ENCODE data around the gene DYRK3. TPM values are rescaled to one million over a fixed set of nuclear protein-coding genes. Genes with fewer than 3 reads are reported as not detected.

The DYRK3 gene
- total RNA-seq, 1 donor from 2014 or later, result 26.6 TPM

DNA sequence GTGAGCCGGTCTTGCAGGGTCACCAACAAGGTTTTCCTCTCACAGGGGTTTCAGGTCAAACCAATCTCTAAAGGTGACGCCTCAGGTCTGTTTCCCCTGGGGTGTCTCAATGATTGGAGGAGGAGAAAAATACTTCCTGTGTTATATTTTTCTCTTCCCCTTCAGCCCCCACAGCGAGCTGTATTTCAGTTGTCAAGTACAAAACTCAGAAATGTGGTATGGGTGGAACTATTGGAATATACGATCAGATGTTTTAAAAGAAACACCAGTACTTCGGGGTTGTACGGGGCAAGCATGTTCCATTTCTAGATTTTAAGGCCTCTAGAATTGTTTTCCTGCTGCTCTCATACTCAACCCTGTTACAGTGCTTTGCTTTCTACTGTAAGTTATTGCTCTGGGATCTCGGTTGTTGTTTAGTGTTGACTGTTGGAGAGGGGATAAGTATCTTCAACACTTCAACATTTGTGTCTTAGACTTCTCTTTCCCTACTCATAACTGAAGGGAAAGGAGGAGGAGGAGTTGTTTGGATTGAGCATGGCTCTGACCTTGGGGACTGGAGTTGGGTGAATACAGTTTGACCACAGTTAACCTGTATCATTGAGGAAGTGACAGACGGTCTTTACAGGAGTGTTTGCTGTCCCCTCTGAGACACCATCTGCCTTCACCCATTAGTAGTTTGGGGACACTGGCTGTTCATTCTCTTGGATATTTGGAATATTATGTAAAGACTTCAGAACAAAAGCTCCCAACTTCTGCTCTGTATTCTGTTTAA is 51.3 kb downstream of the DYRK3 start:
- Histone ChIP-seq H3K4me3 (peak overlapping the region; percentile 85), H3K36me3 (no peaks in the 10 kb centered on the region), H3K9me3 (replicated peaks) (no peaks in the 10 kb centered on the region), H3K27me3 (ENCODE audit: low read depth) (no peaks in the 10 kb centered on the region), H3K4me1 (peaks cover 77% of the 10 kb centered on the region), H3K27ac (replicated peaks) (peak overlapping the region; percentile 97)
- no peak for TF ChIP-seq CTCF (IDR thresholded peaks at IDR 0.05; ENCODE audit: borderline replicate concordance)
- no peak for DNase-seq
- intact Hi-C loops (cut with micrococcal nuclease), result no loop called here

GRCh38 chr1:206687251-206687914 is 52.0 kb downstream of the DYRK3 start:
- intact Hi-C loops (cut with micrococcal nuclease), result no loop called here
- no peak for TF ChIP-seq CTCF (IDR thresholded peaks at IDR 0.05; ENCODE audit: borderline replicate concordance)
- Histone ChIP-seq H3K27ac (replicated peaks) (peak overlapping the region; percentile 97), H3K36me3 (no peaks in the 10 kb centered on the region), H3K9me3 (replicated peaks) (no peaks in the 10 kb centered on the region), H3K4me1 (peaks cover 79% of the 10 kb centered on the region), H3K27me3 (ENCODE audit: low read depth) (no peaks in the 10 kb centered on the region), H3K4me3 (peak overlapping the region; percentile 85)
- no peak for DNase-seq

GRCh38 chr1:206687915-206688442 is 52.6 kb downstream of the DYRK3 start:
- intact Hi-C loops (cut with micrococcal nuclease), result no loop called here
- TF ChIP-seq CTCF (IDR thresholded peaks at IDR 0.05; ENCODE audit: borderline replicate concordance), result no peak

GRCh38 chr1:206690516-206690915 is 55.2 kb downstream of the DYRK3 start:
- peak overlapping the region; percentile 46 for H3K4me3 ChIP-seq
- no peaks in the 10 kb centered on the region for H3K36me3 ChIP-seq
- no peaks in the 10 kb centered on the region for H3K27me3 ChIP-seq (ENCODE audit: low read depth)
- no peaks in the 10 kb centered on the region for H3K9me3 ChIP-seq (replicated peaks)
- peak; percentile 74 for DNase-seq
- intact Hi-C loops (cut with micrococcal nuclease), result no loop called here
- H3K4me1 ChIP-seq, result peaks cover 100% of the 10 kb centered on the region
- H3K27ac ChIP-seq (replicated peaks), result peak overlapping the region; percentile 97
- TF ChIP-seq CTCF (IDR thresholded peaks at IDR 0.05; ENCODE audit: borderline replicate concordance), result no peak

More at GRCh38 chr1:206687915-206688442, 52.6 kb downstream of the DYRK3 start:
- H3K36me3 ChIP-seq, result no peaks in the 10 kb centered on the region
- H3K9me3 ChIP-seq (replicated peaks), result no peaks in the 10 kb centered on the region
- H3K27ac ChIP-seq (replicated peaks), result peak overlapping the region; percentile 97
- peaks cover 84% of the 10 kb centered on the region for H3K4me1 ChIP-seq
- no peak for DNase-seq
- H3K27me3 ChIP-seq (ENCODE audit: low read depth), result no peaks in the 10 kb centered on the region
- peak overlapping the region; percentile 85 for H3K4me3 ChIP-seq

- no peak for TF ChIP-seq CTCF (IDR thresholded peaks at IDR 0.05; ENCODE audit: borderline replicate concordance)
- Histone ChIP-seq H3K27ac (replicated peaks) (peak overlapping the region; percentile 97), H3K36me3 (no peaks in the 10 kb centered on the region), H3K9me3 (replicated peaks) (no peaks in the 10 kb centered on the region), H3K4me3 (peak overlapping the region; percentile 46), H3K4me1 (peaks cover 100% of the 10 kb centered on the region), H3K27me3 (ENCODE audit: low read depth) (no peaks in the 10 kb centered on the region)
- no peak for DNase-seq
- intact Hi-C loops (cut with micrococcal nuclease), result no loop called here
These were observed 56.3 kb downstream of the DYRK3 start for GRCh38 chr1:206691604-206692003.
